Measurements from ENCODE around the gene ATG13.

The ATG13 gene

DNA sequence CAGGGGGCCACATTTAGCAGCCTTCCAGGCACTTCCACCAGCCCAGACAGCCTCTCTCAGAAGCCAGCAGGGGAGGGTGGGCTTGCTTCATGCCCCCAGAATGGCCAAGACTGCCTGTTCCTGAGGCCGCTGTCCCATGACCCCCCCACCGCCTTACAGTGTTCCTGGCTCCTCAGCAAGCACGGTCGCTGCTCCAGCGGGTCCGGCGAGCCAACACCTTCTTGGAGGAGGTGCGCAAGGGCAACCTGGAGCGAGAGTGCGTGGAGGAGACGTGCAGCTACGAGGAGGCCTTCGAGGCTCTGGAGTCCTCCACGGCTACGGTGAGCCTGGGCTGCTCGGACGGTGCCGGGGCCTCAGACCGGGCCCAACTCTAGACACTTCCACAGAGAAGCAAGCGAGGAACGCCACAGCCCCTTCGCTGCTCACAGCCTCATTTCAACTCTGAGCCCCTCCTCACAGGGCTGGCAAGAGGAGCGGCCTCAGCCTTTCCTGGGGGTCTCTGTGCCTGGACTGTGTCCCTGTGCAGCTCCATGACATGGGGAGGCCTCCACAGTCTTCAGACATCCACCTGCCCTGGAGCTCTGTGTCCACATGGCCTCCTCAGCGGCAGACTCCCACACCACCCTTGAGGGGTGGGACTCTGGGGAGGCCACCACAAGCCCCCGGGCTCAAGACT, 102.3 kb downstream of the ATG13 start:
- no peaks in the 10 kb centered on the region for H3K9me3 ChIP-seq (ENCODE audit: severe bottlenecking)
- DNase-seq (ENCODE audit: low spot score) (no peak), ATAC-seq (ENCODE audit: low read depth) (peak; percentile 11; the same call in 1 of the 3 replicates)
- TF ChIP-seq, protein P1, sequence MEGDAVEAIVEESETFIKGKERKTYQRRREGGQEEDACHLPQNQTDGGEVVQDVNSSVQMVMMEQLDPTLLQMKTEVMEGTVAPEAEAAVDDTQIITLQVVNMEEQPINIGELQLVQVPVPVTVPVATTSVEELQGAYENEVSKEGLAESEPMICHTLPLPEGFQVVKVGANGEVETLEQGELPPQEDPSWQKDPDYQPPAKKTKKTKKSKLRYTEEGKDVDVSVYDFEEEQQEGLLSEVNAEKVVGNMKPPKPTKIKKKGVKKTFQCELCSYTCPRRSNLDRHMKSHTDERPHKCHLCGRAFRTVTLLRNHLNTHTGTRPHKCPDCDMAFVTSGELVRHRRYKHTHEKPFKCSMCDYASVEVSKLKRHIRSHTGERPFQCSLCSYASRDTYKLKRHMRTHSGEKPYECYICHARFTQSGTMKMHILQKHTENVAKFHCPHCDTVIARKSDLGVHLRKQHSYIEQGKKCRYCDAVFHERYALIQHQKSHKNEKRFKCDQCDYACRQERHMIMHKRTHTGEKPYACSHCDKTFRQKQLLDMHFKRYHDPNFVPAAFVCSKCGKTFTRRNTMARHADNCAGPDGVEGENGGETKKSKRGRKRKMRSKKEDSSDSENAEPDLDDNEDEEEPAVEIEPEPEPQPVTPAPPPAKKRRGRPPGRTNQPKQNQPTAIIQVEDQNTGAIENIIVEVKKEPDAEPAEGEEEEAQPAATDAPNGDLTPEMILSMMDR (IDR thresholded peaks at IDR 0.05; ENCODE audit: poor library complexity, severe bottlenecking) = no peak
- H3K27ac ChIP-seq (ENCODE audit: poor library complexity, severe bottlenecking) = no peak overlapping the region
- peaks cover 10% of the 10 kb centered on the region for H3K4me1 ChIP-seq (ENCODE audit: insufficient read depth, poor library complexity, severe bottlenecking)
- H3K27me3 ChIP-seq (ENCODE audit: insufficient read depth, poor library complexity, severe bottlenecking) = no peaks in the 10 kb centered on the region
- no peak overlapping the region for H3K4me3 ChIP-seq (ENCODE audit: severe bottlenecking)
- no peaks in the 10 kb centered on the region for H3K36me3 ChIP-seq (ENCODE audit: low read depth)

DNA sequence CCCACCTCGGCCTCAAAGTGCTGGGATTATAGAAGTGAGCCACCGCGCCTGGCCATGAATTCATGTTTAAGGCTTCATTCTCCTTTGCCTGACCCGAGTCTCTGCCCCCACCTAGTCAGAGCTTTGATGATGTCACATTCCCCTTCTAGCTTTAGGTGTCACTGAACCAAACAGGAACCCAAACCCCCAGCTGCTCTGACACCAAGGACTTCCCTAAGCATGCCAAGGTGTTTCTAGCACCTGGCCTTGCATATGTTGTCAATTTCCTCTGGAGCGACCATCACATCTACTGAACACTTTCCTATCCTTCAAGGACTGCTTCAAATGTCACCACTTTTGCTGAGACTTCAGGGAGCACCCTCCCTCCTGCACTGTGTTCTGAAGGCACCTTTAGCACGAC, 103.9 kb downstream of the ATG13 start:
- no peaks in the 10 kb centered on the region for H3K27me3 ChIP-seq (ENCODE audit: insufficient read depth, poor library complexity, severe bottlenecking)
- ATAC-seq (ENCODE audit: low read depth) = no peak
- H3K4me3 ChIP-seq (ENCODE audit: severe bottlenecking) = no peak overlapping the region
- peaks cover 7% of the 10 kb centered on the region for H3K4me1 ChIP-seq (ENCODE audit: insufficient read depth, poor library complexity, severe bottlenecking)
- TF ChIP-seq, protein P1 (IDR thresholded peaks at IDR 0.05; ENCODE audit: poor library complexity, severe bottlenecking) = no peak
- no peak overlapping the region for H3K27ac ChIP-seq (ENCODE audit: poor library complexity, severe bottlenecking)
- no peak for DNase-seq (ENCODE audit: low spot score)
- H3K36me3 ChIP-seq (ENCODE audit: low read depth) = no peaks in the 10 kb centered on the region
- no peaks in the 10 kb centered on the region for H3K9me3 ChIP-seq (ENCODE audit: severe bottlenecking)

- ATAC-seq (ENCODE audit: low read depth) (no peak), DNase-seq (ENCODE audit: low spot score) (no peak)
- H3K36me3 ChIP-seq (ENCODE audit: low read depth) = no peaks in the 10 kb centered on the region
- peaks cover 5% of the 10 kb centered on the region for H3K4me1 ChIP-seq (ENCODE audit: insufficient read depth, poor library complexity, severe bottlenecking)
- no peak overlapping the region for H3K4me3 ChIP-seq (ENCODE audit: severe bottlenecking)
- no peaks in the 10 kb centered on the region for H3K9me3 ChIP-seq (ENCODE audit: severe bottlenecking)
- H3K27me3 ChIP-seq (ENCODE audit: insufficient read depth, poor library complexity, severe bottlenecking) = no peaks in the 10 kb centered on the region
- no peak overlapping the region for H3K27ac ChIP-seq (ENCODE audit: poor library complexity, severe bottlenecking)
- TF ChIP-seq, protein P1 (IDR thresholded peaks at IDR 0.05; ENCODE audit: poor library complexity, severe bottlenecking) = no peak
Observed at GRCh38 chr11:46722566-46723358, 105.4 kb downstream of the ATG13 start.

- DNase-seq (ENCODE audit: low spot score) (no peak), ATAC-seq (ENCODE audit: low read depth) (no peak)
Observed at GRCh38 chr11:46723359-46723680, 106.0 kb downstream of the ATG13 start.

More at GRCh38 chr11:46723359-46723680, 106.0 kb downstream of the ATG13 start:
- no peaks in the 10 kb centered on the region for H3K4me1 ChIP-seq (ENCODE audit: insufficient read depth, poor library complexity, severe bottlenecking)
- H3K9me3 ChIP-seq (ENCODE audit: severe bottlenecking) = no peaks in the 10 kb centered on the region
- TF ChIP-seq, protein P1 (IDR thresholded peaks at IDR 0.05; ENCODE audit: poor library complexity, severe bottlenecking) = no peak
- H3K27me3 ChIP-seq (ENCODE audit: insufficient read depth, poor library complexity, severe bottlenecking) = no peaks in the 10 kb centered on the region
- H3K36me3 ChIP-seq (ENCODE audit: low read depth) = no peaks in the 10 kb centered on the region
- H3K27ac ChIP-seq (ENCODE audit: poor library complexity, severe bottlenecking) = no peak overlapping the region
- no peak overlapping the region for H3K4me3 ChIP-seq (ENCODE audit: severe bottlenecking)
